T-helper 9 cell (primary cell): ENCODE data around the gene FKBP3.
"Not testable (repeated sequence)": the region's sequence is repeated elsewhere in the genome, so short reads cannot be mapped to it uniquely, and the experiment has no call there.

Experiments
- DNase-seq: peaks from one replicate; pipeline ENCODE4 v3.0.0-alpha.2; 2020
- total RNA-seq, 2 donors: gene quantifications; one replicate each; lab custom pipeline; 2026; lab: John Stamatoyannopoulos, UW

FKBP3 gene
- 34.5 to 50.7 reads per million in 2 donors for total RNA-seq

DNA sequence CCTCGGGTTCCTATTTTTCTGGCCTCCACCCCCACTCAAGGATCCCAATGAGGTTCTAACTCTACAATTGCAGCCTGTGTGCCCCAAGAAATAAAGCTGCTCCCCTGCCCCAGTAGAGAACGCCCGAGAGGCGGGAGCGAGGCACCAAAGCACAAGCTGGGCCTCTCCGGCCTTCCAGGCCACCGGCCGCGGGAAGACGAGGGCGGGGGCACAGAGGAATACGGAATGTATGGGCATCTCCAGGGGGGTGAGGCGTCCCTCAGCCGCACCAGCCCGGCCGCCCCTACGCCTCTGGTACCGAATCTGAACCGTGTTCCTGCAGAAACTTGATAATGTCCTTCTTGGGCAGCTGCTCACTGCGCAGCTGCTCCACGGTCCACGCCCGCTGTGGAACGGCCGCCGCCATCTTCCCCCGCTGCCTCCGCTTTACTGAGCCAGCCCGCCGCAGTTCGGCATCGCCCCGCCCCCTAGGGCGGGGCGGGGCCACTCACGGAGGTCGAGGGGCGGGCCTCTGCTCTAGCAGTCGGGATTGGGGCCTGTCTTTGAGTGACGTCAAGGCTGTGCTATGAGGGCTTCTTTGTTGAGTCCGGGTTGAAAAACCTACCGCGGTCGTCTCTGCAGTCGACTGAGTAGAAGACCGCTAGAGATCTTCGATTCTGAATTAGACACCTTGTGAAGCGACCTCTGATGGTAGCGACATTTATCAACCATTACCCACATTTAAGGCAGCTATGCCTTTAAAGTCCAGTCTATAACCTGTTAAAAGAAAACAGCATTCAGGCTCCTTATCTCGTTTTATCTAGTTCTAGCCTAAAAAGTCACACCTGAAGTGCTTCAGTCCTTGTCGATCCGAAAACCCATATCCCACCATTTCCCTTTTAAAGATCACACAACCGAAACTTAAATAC, at the start of gene FKBP3:
Gene FKBP3, minus strand, starts transcription at position 431 of the 908 bp plus-strand sequence. Its CDS starts 25 bp downstream, at position 406.
- peak; percentile 90 for DNase-seq

DNA sequence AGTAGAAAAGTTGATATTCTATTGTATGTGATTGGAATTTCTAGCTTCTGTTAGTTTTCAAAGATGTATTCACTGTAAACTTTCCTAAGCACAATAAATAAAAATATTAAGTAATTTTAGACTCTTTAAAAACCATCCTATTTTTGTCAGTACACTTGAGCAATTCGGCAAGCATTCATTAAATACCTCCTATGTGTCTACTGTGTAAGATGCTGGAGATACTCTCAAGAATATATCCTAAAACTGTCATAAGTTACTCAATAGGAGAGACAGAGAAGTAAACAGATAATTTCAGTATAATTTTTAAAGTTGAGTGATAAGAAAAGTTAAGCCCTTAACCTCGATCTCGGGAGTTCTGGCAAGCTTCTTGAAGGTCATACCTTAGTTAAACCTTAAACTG, 47.5 kb upstream of the FKBP3 start:
- DNase-seq, result no peak

DNA sequence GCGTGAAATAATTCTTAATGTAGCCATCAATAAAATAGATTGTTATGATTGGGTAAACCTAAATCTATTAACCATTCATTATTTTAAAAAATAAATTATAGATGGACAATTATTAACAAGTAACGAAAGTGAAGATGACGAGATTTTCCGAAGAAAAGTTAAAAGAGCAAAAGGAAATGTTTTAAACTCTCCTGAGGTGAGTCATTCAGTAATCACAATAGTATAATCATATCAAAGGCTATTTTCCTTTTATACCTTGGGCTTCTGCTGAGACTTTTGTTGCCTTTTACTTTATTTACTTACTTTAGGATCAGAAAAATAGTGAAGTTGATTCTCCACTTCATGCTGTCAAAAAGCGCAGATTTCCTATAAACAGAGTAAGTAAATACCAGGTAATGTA, 47.0 kb upstream of the FKBP3 start:
- no peak for DNase-seq

DNA sequence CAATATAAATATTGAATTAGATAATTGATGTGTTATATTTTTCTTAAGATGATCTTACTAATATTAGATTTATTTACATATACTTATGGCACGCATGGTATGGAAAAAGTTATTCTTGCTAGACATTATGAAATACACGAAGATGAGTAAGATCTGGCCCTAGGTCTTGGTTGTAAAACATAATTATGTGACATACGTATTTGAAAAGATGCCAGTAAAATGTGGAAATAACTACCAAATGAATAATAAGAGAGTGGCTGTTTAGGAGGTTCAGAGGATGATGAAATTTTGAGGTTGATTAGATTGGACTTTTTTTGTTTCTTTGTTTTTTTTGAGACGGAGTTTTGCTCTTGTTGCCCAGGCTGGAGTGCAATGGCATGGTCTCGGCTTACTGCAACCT, 42.8 kb upstream of the FKBP3 start:
- no peak for DNase-seq

DNA sequence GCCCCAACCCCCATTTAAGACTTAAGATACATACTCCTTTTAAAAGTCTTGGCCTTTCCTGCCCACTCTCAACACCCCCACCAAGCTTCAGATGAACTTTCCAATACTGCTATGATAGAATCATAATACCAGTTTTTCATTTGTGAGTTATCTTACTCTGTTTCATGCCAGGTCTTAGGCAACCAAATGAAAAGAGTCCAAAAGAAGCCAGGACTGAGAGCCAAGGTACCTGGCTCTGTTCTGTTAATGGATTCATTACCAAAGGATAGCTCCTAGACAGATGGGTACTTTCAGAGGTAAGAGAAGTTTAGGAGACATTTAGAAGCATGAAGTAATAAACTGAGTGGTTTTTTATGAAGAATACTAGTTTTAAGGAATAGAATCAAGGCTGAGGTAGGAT, 35.6 kb upstream of the FKBP3 start:
- no peak for DNase-seq

DNA sequence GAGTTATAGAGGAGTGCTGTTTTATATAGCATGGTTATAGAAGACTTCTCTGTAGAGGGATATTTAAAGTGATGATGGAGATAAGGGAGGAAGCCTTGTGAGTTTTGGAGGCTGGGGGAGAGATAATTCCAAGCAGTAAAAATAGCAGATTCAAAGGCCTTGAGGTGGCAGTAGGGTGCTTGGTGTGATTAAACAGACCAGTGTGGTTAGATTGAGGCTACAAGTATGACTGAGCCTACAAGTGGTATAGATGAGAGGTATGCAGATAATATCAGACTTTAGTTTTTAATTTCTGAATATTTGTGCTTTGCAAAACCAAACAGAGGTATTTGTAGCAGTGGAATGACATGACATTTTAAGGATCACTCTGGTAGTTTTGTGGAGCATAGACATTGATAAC, 21.8 kb upstream of the FKBP3 start:
- no peak for DNase-seq

DNA sequence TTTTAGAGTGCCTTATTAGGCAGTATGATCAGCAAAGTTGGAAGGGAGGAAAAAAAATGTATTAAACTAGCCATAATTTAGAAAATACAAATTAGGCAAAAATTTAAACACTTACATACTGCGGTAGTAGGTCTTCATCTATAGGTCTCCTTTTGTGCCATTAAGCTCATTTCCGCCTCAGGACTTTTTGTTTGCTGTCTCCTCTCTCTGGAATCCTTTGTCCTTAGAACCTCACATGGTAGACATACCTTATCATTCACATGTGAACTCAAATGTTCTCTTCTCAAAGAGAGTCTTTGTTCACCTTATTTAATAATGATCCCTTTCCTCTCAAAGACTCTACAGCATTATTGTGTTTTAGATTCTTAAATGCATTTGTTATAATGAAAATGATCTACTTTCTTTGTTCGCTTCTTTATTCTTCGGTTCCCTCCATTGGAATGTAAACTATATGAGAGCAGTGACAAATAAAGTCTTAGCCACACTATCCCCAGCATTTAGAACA, 16.2 kb upstream of the FKBP3 start:
- no peak for DNase-seq

DNA sequence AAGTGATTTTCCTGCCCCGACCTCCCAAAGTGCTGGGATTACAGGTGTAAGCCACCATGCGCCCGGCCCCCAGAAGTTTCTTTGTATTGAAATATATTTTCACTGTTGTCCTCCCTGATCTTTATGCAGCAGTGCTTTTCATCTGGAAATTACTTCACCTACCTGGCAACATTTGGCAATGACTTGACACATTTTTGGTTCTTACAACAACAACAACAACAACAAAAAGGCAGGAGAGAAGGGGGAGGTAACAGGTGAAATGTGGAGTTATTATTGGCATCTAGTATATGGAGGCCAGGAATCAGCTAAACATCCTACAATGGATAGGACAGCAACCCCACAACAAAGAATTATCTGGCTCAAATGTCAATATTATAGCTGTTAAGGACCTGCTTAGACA, 15.3 kb upstream of the FKBP3 start:
- no peak for DNase-seq

DNA sequence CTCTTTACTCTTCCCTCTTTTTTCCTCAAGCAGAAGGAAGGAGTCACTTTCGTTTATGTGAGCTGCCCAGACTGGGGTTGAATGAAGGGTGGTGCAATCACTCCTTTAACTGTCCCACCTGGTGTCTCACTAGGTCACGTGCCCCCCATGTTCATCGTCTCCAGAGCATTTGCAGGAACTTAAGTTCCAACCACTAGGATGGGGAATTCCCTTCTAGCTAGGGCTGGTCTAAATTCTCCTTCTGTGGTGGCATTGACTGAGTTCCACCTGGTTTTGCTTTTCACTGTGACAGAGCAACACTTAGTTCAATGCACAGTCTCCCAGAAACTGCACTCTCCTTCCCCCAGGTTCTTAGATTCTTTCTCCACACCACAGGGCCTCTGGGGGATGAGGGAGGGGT, 10.9 kb upstream of the FKBP3 start:
- DNase-seq, result no peak

DNA sequence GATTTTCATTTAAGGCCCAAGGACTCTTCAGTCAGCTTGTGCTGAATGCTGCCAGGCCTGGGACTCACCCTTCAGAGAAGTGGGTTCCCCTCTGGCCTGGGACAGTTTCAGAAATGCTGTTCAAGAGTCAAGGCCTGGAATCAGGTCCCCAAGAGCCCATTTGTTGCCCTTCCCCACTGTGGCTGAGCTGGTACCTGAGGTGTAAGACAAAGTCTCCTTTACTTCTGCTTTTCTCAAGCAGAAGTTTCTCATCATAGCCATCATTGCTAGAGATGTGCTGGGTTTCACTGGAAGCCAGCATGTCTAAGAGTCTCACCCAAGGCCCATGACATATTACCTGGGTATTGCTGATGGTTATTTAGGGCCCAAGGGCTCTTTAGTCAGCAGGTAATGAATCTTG, 10.4 kb upstream of the FKBP3 start:
- DNase-seq, result no peak

DNA sequence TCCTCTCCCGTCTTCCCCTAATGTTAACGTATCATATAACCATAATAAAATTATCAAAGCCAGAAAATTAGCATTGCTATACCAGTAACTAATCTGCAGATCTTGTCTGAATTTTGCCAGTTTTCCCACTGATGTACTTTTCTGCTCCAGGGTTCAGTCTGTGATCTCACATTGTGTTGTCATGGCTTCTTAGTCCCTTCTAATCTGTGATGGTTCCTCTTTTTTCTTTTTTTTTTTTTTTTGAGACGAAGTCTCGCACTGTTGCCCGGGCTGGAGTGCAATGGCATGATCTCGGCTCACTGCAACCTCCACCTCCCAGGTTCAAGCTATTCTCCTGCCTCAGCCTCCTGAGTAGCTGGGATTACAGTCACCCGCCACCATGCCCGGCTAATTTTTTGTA, 7.8 kb upstream of the FKBP3 start:
- DNase-seq, result not testable (repeated sequence)

DNA sequence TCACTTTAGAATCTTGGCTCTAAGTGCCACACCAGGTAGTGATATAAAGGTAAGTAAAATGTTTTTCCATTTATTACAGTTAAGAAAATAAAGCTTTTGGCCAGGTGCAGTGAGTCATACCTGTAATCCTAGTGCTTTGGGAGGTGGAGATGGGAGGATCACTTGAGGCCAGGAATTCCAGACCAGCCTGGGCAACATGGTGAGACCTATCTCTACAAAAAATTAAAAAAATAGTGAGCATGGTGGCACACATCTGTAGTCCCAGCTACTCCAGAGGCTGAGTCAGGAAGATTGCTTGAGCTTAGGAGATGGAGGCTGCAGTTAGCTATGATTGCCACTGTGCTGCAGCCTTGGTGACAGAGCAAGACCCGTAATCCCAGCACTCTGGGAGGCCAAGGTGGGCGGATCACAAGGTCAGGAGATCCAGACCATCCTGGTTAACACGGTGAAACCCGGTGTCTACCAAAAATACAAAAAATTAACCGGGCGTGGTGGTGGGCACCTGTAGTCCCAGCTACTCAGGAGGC, 6.4 kb upstream of the FKBP3 start:
- no peak for DNase-seq

DNA sequence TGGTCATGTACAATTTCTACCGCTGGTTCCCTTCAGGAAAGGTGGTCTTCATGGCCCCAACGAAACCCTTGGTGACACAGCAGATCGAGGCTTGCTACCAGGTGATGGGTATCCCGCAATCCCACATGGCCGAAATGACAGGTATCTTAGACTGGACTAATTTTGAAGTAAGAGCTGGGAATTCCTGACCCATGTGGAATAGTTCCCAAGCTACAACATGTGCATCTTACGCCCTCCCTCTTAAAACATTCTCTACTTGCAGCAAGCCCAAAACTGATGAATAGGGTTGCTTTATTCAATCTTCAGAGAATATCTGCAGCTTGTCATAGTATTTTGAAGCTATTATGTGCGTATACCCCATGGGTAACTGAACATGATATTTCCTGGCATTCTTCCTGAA, 2.1 kb upstream of the FKBP3 start:
- no peak for DNase-seq

DNA sequence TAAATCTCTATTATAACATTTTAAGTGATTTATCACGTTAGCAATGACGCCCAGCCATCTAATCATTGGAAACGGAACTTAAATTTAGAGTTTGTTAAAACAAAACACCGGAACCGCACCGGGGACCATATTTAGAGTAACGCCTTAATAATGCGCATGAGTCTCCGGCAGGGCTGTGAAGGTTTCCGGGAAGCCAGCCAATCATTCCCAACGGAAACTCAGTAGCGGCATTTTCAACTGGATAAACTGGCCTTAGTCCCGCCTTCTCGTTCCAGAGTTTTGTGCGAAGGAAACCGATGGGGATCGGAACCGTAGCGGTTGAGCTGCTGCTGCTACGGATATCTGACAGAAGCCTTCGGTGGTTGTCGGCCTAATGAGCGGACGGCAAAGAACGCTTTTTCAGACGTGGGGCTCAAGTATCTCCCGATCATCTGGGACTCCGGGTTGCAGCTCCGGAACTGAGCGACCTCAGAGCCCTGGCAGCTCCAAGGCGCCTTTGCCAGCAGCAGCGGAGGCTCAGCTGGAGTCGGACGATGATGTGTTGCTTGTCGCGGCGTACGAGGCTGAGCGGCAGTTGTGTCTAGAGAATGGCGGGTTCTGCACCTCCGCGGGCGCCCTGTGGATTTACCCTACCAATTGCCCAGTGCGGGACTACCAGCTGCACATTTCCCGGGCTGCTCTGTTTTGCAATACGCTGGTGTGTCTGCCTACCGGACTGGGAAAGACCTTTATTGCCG, 1.5 kb upstream of the FKBP3 start, which contains the start of gene FANCM:
Gene FANCM, plus strand, starts transcription at position 272 of the 737 bp plus-strand sequence. Its CDS starts 102 bp downstream, at position 374.
- DNase-seq, result peak; percentile 75

DNA sequence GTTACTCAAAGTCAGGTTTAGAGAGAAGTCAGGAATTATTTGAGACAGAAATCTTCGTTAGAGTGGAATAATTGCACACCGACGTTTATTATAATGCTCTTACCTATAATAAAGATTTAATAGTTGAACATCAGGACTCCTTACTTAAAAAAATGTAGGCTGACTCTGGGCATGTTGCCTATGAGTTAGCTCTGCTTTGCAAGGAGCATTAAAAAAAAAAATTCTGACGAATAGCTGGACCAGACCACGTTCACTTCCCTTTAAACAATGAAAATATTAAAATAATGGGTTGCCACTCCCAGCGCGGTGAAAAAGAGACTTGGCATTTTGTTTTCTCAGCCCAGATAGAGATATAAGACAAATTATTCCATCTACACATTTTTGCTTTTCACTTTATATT, 875 bp upstream of the FKBP3 start:
- DNase-seq, result no peak

DNA sequence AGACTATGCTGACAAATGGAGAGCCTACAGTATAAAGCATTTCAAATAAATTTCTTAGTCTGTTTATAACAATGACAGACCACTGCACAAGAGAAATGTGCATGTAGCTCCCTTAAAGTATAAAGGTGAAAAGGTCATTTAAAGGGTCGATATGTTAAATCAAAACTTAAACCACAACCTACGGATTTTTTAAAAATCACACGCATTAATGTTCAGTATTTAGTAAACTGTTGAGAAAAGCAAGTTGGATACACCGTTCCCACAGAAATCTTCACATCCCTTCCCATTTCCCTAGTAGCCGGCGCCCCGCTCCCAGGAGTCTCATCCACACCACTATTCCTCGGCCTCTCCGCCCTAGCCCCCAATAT, 614 bp downstream of the FKBP3 start:
- no peak for DNase-seq

DNA sequence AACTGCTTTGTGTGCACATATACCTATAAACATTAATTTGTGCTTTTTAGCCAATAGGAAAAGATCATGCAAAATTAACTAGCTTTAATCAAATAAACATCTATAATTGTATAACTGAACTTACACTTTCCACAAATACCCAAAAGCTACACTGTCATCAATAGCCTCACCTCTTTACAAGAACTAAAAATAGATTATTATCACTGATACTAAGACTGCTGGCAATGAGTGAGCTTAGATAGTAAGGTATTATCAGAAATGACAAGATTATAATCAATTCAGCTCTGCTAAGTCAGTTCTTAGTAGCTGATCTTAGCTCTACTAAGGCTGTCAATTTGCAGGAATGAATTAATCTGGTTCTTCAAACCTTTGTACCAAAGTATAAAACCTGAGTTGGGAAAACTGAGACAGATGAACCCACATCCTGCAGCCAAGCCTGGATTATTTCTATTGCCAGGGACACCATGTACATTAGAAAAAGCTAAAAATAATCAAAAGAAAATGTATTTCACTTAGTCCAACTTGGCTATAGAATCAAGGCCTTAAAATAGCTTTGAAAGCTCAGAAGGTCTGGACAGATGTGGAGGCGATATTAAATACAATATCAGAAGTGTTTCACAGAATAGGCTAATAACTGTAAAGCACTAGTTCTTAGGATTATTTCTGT, 5.2 kb downstream of the FKBP3 start:
- DNase-seq, result no peak

DNA sequence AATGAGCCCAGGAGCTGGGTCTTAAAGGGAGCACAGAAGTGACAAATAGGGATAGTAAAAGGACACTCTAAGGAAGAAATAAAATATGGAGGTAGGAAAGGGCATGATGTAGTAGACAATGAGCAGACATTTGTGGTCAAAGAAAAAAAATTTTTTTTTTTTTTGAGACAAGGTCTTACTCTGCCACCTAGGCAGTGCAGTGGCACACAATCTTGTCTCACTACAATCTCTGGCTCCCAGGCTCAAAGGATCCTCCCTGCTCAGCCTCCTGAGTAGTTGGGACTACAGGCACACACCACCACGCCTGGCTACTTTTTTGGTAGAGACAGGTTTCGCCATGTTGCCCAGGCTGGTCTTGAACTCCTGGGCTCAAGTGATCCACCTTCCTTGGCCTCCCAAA, 8.5 kb downstream of the FKBP3 start:
- DNase-seq, result no peak

DNA sequence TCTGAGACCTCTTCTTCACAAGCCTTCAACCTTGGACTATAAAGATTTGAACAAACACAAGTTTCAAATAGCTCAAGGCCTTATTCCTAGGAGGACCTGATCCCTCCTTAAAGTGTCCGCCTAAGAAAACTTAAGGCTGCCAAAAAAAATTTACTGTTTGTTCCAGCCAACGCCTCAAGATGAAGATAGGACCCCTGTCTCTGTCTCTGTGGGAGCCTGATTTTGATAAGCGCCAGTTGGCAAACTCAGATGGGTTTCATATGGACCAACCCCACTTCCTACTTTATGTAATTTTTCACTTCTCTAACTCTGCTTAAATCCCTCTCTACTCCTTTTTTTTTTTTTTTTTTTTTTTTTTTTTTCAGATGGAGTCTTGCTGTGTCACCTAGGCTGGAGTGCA, 11.0 kb downstream of the FKBP3 start:
- DNase-seq, result no peak

DNA sequence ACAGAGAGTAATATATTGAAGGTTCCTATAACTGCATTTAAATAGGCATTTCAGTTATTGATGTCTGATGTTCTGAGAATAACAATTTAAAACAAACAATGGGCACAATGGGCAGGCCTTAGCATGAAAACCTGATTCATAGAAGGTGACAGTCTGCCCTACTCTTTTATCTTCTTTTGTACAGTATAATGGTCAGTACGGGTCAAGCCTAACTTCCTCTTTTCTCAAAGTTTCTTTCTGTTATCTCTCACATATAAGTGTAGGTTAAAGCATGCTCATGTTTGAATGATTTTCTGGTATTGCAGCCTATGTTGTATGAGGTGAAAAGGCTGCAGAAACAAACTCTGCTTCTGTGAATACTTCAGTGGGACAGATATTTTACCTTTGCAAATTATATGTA, 14.2 kb downstream of the FKBP3 start:
- no peak for DNase-seq

DNA sequence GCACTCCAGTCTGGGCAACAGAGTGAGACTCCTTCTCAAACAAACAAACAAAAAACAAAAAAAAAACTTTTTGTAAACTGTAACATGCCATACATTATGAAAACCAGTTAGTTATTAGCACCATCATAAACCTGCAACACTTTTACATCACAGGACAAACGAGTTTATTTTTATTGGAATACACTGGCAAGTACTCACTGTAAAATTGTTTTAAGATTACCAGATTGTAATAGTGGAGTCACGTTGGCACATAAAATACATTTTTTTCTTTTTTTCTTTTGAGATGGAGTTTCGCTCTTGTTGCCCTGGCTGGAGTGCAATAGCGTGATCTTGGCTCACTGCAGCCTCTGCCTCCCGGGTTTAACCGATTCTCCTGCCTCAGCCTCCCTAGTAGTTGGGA, 15.7 kb downstream of the FKBP3 start:
- DNase-seq, result no peak

DNA sequence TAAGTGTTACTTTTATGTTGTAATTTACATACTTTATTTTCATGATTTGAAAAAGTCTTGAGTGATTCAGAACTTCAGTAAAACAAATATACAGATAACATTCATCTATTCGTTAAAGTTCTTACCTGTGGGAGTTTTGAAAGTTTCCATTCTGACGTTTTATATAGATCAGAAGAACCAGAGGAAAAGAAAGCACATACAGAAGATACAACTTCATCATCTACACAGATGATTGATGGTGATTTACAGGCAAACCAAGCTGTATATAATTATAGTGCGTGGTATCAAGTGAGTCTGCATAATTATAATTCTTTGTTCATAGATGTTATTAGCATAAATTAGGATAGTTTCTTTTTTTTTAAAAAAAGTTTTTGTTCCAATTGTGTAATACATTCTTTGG, 20.0 kb downstream of the FKBP3 start:
- DNase-seq, result no peak
